ENCODE data around the gene ACTL8.

The ACTL8 gene

DNA sequence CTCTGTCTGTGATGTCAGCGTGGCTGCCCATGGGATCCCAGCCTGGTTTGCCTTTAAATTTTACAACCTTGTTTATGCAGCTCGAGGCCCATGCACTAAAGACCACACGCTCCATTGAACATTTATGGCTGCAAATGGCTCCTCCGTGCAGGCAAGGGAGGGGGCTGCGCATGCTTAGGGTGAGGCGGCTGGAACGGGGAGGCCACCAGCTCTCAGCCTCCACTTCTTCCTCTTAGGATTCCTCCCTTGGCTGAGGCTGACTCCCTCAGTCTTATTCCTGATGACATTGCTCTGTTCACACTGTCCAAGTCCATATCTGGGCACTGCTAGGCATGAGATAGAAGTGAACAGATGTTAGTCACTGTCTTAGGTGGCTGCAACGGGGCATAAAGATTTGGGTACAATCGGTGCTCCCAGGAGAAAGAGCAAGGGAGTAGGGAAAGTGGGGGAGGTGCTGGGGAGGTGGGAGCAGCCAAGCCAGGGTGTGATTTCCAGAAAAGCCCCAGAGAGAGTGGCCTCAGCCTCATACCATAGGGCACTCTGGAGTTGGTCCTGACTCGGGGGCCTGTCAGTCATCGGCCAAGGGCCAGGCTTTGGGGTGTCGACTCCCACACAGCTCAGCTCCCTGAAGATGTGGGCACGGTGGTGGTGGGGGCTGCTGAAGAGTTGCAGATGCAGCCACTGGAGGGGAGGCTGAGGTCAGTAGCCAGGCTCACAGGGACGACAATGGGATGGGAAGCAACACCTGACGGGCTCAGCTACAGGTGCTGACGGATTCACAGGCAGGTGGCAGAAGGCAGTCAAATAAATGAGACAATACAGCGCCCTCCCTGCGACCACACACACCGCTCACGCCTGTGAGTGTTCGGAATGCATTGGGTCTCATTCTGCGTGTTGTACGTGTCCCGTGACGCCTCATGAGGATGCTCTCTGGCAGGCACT, 37.3 kb upstream of the ACTL8 start:
- TF ChIP-seq CTCF (IDR thresholded peaks at IDR 0.05) = no peak
- DNase-seq (ENCODE audit: low spot score) = no peak
- no peak overlapping the region for H3K27ac ChIP-seq
- H3K4me3 ChIP-seq = no peak overlapping the region

DNA sequence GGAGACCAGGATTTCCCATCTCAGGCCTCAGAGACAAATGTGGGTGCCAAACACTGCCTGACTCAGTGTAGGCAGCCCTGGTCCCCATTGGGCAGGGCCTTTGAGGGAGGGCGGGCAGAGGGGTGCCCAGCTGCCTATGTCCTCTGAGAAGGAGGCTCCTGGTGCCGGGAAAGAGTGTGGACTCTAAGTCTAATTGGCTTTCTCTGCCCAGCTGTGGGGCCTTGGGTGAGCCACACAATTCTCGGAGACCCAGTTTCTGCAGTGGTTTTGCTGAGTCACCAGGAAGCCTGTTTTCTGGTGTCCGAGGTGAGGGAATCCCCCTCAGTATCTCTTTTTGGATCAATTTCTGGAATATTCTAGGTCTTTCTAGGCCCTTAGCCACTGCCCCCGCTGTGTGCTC, 35.3 kb upstream of the ACTL8 start:
- Histone ChIP-seq H3K27ac (no peak overlapping the region), H3K4me3 (no peak overlapping the region)
- TF ChIP-seq CTCF (IDR thresholded peaks at IDR 0.05) = no peak
- DNase-seq (ENCODE audit: low spot score) = no peak

GRCh38 chr1:17721444-17721843, 33.7 kb upstream of the ACTL8 start:
- no peak for DNase-seq (ENCODE audit: low spot score)
- no peak overlapping the region for H3K4me3 ChIP-seq
- no peak overlapping the region for H3K27ac ChIP-seq
- no peak for TF ChIP-seq CTCF (IDR thresholded peaks at IDR 0.05)

GRCh38 chr1:17723684-17724083, 31.4 kb upstream of the ACTL8 start:
- TF ChIP-seq CTCF (IDR thresholded peaks at IDR 0.05) = no peak
- DNase-seq (ENCODE audit: low spot score) = no peak
- Histone ChIP-seq H3K27ac (no peak overlapping the region), H3K4me3 (no peak overlapping the region)

DNA sequence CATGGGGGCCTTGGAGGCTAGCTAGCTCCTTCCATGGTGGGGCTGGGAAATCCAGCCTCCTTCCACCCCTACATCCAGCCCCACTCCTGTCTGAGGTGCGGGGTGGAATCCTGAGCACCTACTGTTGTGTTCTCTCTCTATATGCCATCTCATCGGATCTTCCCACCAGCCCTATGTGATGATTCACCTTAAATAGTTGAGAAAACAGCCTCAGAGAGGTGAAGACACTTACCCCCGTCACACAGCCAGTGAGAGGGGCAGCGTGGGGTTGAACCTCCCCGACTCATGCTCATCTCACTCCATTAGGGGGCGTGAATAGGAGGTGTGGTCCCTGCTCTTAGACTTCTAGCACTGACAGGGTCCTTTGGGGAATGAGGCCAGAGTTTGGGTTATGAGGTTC, 31.0 kb upstream of the ACTL8 start:
- Histone ChIP-seq H3K4me3 (no peak overlapping the region), H3K27ac (no peak overlapping the region)
- DNase-seq (ENCODE audit: low spot score) = no peak
- no peak for TF ChIP-seq CTCF (IDR thresholded peaks at IDR 0.05)

GRCh38 chr1:17725084-17725719, 29.9 kb upstream of the ACTL8 start:
- no peak overlapping the region for H3K4me3 ChIP-seq
- DNase-seq (ENCODE audit: low spot score) = no peak
- TF ChIP-seq CTCF (IDR thresholded peaks at IDR 0.05) = no peak
- H3K27ac ChIP-seq = no peak overlapping the region
